OCI-LY7 (cell line): ENCODE data around the gene DNAJB5. TPM values are rescaled to one million over a fixed set of nuclear protein-coding genes. Genes with fewer than 3 reads are reported as not detected.

Source experiments
- BruUV-seq: library from RNA; stranded (reverse); fragments of 400-500 nt; replicated peaks from 2 replicates; lab custom pipeline; 2021; lab: Mats Ljungman, UMichigan
- CTCF ChIA-PET: fragments of 300-600 bp; sonication (Branson Sonifier 250); formaldehyde crosslinking; loops from one replicate; lab custom pipeline; 2022; ENCODE audit warnings: antibody characterized with exemption; ENCODE audit not compliant: unreplicated experiment; lab: Charles Lee
- POLR2A ChIA-PET: fragments of 300-600 bp; sonication (Branson Sonifier 250); formaldehyde crosslinking; loops from one replicate; lab custom pipeline; 2022; ENCODE audit warnings: antibody characterized with exemption; lab: Charles Lee
- DNase-seq: peaks from one replicate; pipeline ENCODE4 v3.0.0-alpha.2; 2015; ENCODE audit warnings: low spot score
- H2AFZ ChIP-seq: fragments of 200-600 bp; sonication (generic), shearing (Covaris generic); 2 replicates; pipeline ENCODE4 v1.6.1; 2014; ENCODE audit warnings: mild to moderate bottlenecking, antibody characterized with exemption, low read length, moderate library complexity
- H3K27ac ChIP-seq: fragments of 200-600 bp; sonication (generic); 2 replicates; pipeline ENCODE4 v1.5.1; 2014; ENCODE audit warnings: mixed run types, low read depth, mild to moderate bottlenecking, moderate library complexity, low read length, inconsistent platforms; ENCODE audit not compliant: poor library complexity, severe bottlenecking
- H3K36me3 ChIP-seq: fragments of 200-600 bp; sonication (generic); 2 replicates; pipeline ENCODE4 v1.6.1; 2014; ENCODE audit warnings: mild to moderate bottlenecking, antibody characterized with exemption, low read length, moderate library complexity, mixed read lengths; ENCODE audit not compliant: insufficient read depth
- H3K4me1 ChIP-seq: fragments of 200-600 bp; sonication (generic); 2 replicates; pipeline ENCODE4 v1.5.1; 2014; ENCODE audit warnings: mild to moderate bottlenecking, low read length; ENCODE audit not compliant: insufficient read depth, poor library complexity, severe bottlenecking
- H3K4me2 ChIP-seq: fragments of 200-600 bp; sonication (generic); 2 replicates; pipeline ENCODE4 v1.6.1; 2014; ENCODE audit warnings: mild to moderate bottlenecking, low read length
- H3K4me3 ChIP-seq: fragments of 200-600 bp; sonication (generic); 2 replicates; pipeline ENCODE4 v1.5.1; 2014; ENCODE audit warnings: mild to moderate bottlenecking, low read depth, low read length; ENCODE audit not compliant: poor library complexity, severe bottlenecking
- H3K79me2 ChIP-seq: fragments of 200-600 bp; sonication (generic); 2 replicates; pipeline ENCODE4 v1.6.1; 2016; ENCODE audit warnings: low read depth, mild to moderate bottlenecking, low read length, moderate library complexity, mixed read lengths; ENCODE audit not compliant: insufficient read depth
- H3K9me2 ChIP-seq: fragments of 200-600 bp; sonication (generic); 2 replicates; pipeline ENCODE4 v1.6.1; 2016; ENCODE audit warnings: mild to moderate bottlenecking, low read length, mixed read lengths; ENCODE audit not compliant: insufficient read depth
- H3K9me3 ChIP-seq: fragments of 200-600 bp; sonication (generic); 2 replicates; pipeline ENCODE4 v1.6.1; 2014; ENCODE audit warnings: mild to moderate bottlenecking, mixed run types, low read length, mixed read lengths
- H4K20me1 ChIP-seq: fragments of 200-600 bp; sonication (generic); 2 replicates; pipeline ENCODE4 v1.6.1; 2014; ENCODE audit warnings: mild to moderate bottlenecking, antibody characterized with exemption, low read length, moderate library complexity, mixed read lengths; ENCODE audit not compliant: insufficient read depth
- EZH2phosphoT487 ChIP-seq: fragments of 200-600 bp; sonication (generic); IDR thresholded peaks from 2 replicates; pipeline ENCODE4 v1.6.1; 2018; ENCODE audit warnings: low read depth, borderline replicate concordance, mild to moderate bottlenecking, mixed run types, antibody characterized with exemption, low read length, moderate library complexity, mixed read lengths
- intact Hi-C: fragments of 100-400 bp; cut with micrococcal nuclease; formaldehyde crosslinking; loops from one replicate; pipeline ENCODE4 v1.10.0; 2022; ENCODE audit not compliant: unreplicated experiment
- total RNA-seq, 2 experiments: library from RNA; depleted of rRNA in 1 of 2; stranded (reverse); fragments of >200 nt in 1 of 2; shearing (Covaris generic) in 1 of 2; gene quantifications; 2 replicates each; pipeline ENCODE4 v1.2.3, GENCODE V29; 2014 to 2022
- TF ChIP-seq, protein P1 (sequence below): fragments of 200-600 bp; sonication (generic); conservative IDR thresholded peaks from 2 replicates; pipeline ENCODE4 v1.5.1; 2014; ENCODE audit warnings: mild to moderate bottlenecking, antibody characterized with exemption, low read length, moderate library complexity, mixed read lengths

DNAJB5 gene
- total RNA-seq, 2 experiments from 2014 or later = 5.1 to 5.8 TPM

DNA sequence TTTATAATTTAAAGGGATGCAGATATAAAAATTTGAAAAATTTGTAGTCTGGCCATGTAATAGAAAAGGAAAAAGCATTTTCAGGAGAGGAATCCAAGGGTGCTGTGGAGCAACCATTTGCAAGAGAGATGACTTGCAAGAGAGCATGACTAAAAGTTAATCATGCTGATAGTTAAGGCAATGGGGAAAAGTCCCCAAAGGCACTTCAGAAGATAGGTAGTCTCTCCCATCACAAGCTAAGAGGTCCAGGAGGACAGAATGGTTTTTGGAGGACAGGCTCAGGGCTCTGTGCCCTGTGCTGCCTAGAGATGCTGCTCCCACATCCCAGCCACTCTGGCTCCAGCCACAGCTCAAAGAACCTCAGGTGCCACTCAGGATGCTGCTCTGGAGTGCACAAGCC lies 38.8 kb downstream of the DNAJB5 start:
- TF ChIP-seq, protein P1, sequence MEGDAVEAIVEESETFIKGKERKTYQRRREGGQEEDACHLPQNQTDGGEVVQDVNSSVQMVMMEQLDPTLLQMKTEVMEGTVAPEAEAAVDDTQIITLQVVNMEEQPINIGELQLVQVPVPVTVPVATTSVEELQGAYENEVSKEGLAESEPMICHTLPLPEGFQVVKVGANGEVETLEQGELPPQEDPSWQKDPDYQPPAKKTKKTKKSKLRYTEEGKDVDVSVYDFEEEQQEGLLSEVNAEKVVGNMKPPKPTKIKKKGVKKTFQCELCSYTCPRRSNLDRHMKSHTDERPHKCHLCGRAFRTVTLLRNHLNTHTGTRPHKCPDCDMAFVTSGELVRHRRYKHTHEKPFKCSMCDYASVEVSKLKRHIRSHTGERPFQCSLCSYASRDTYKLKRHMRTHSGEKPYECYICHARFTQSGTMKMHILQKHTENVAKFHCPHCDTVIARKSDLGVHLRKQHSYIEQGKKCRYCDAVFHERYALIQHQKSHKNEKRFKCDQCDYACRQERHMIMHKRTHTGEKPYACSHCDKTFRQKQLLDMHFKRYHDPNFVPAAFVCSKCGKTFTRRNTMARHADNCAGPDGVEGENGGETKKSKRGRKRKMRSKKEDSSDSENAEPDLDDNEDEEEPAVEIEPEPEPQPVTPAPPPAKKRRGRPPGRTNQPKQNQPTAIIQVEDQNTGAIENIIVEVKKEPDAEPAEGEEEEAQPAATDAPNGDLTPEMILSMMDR = no peak
- TF ChIP-seq EZH2phosphoT487 = no peak
- POLR2A ChIA-PET = interaction anchor here (0.6 to 1.7 kb wide), 4 partner anchors 11 to 354 kb away, joined by 3 to 5 read pairs (median 4); partner anchors contain the start of gene DNAJB5
- no TSS peak for BruUV-seq
- no peaks in the 10 kb centered on the region for H4K20me1 ChIP-seq
- no peak for DNase-seq
- intact Hi-C loops = no loop called here
- no peak overlapping the region for H3K27ac ChIP-seq
- H3K4me2 ChIP-seq = no peak overlapping the region
- H3K4me1 ChIP-seq = peaks cover 5% of the 10 kb centered on the region
- no peak overlapping the region for H3K4me3 ChIP-seq
- H3K9me3 ChIP-seq = no peaks in the 10 kb centered on the region
- H3K36me3 ChIP-seq = no peaks in the 10 kb centered on the region
- no peaks in the 10 kb centered on the region for H3K9me2 ChIP-seq
- H3K79me2 ChIP-seq = no peaks in the 10 kb centered on the region
- H2AFZ ChIP-seq = no peak overlapping the region
- CTCF ChIA-PET = no interaction called here

DNA sequence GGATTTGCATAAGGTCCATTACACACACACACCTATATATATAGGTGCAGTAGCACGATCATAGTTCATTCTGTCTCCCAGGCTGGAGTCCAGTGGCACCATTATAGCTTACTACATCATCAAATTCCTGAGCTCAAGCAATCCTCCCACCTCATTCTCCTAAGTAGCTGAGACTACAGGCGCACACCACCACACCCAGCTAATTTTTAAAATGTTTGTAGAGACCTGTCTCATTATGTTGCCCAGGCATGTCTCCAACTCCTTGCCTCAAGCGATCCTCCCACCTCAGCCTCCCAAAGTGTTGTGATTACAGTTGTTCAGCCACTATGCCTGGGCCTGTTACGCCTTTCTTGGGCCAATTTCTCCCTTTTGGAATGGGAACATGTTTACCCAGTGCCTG lies 39.7 kb downstream of the DNAJB5 start:
- Histone ChIP-seq H3K79me2 (no peaks in the 10 kb centered on the region), H3K9me2 (no peaks in the 10 kb centered on the region), H3K36me3 (no peaks in the 10 kb centered on the region), H3K4me3 (no peak overlapping the region), H3K9me3 (no peaks in the 10 kb centered on the region), H3K4me2 (no peak overlapping the region), H4K20me1 (no peaks in the 10 kb centered on the region), H3K4me1 (peaks cover 5% of the 10 kb centered on the region), H3K27ac (no peak overlapping the region), H2AFZ (no peak overlapping the region)
- TF ChIP-seq EZH2phosphoT487 = no peak
- TF ChIP-seq, protein P1 = no peak
- no TSS peak for BruUV-seq
- DNase-seq = no peak
- ChIA-PET POLR2A (interaction anchor here (0.6 kb wide), 1 partner anchor 23 kb away, joined by 3 read pairs; no protein-coding TSS in a partner anchor), CTCF (no interaction called here)
- intact Hi-C loops = no loop called here

DNA sequence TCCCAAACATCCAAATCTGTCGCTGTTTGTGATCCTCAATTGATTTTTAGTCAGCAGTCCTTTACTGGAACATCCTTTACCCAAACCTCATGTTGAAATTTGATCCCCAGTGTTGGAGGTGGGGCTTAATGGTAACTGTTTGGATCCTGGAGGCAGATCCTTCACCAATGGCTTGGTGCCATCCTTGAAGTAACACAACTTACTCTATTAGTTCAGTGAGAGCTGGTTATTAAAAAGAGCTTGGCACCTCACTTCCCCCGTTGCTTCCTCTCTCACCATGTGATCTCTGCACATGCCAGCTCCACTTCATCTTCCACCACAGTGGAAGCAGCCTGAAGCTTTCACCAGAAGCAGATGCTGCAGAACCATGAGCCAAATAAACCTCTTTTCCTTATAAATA lies 40.3 kb downstream of the DNAJB5 start:
- POLR2A ChIA-PET = interaction anchor here (0.6 to 0.7 kb wide), 2 partner anchors 22 to 1963 kb away, joined by 3 read pairs; no protein-coding TSS in a partner anchor

More for the DNA sequence above, 40.3 kb downstream of the DNAJB5 start:
- no peaks in the 10 kb centered on the region for H3K9me3 ChIP-seq
- CTCF ChIA-PET = no interaction called here
- intact Hi-C loops = no loop called here
- H4K20me1 ChIP-seq = no peaks in the 10 kb centered on the region
- no peaks in the 10 kb centered on the region for H3K9me2 ChIP-seq
- TF ChIP-seq EZH2phosphoT487 = no peak
- TF ChIP-seq, protein P1 = no peak
- BruUV-seq = no TSS peak
- H3K4me3 ChIP-seq = no peak overlapping the region
- H3K27ac ChIP-seq = no peak overlapping the region
- H3K4me2 ChIP-seq = no peak overlapping the region
- no peaks in the 10 kb centered on the region for H3K36me3 ChIP-seq
- H3K79me2 ChIP-seq = no peaks in the 10 kb centered on the region
- no peak overlapping the region for H2AFZ ChIP-seq
- DNase-seq = no peak
- H3K4me1 ChIP-seq = peaks cover 5% of the 10 kb centered on the region
